ENCODE data around the gene CRB2.

CRB2 gene
- 0 reads per million in 2 donors for total RNA-seq

DNA sequence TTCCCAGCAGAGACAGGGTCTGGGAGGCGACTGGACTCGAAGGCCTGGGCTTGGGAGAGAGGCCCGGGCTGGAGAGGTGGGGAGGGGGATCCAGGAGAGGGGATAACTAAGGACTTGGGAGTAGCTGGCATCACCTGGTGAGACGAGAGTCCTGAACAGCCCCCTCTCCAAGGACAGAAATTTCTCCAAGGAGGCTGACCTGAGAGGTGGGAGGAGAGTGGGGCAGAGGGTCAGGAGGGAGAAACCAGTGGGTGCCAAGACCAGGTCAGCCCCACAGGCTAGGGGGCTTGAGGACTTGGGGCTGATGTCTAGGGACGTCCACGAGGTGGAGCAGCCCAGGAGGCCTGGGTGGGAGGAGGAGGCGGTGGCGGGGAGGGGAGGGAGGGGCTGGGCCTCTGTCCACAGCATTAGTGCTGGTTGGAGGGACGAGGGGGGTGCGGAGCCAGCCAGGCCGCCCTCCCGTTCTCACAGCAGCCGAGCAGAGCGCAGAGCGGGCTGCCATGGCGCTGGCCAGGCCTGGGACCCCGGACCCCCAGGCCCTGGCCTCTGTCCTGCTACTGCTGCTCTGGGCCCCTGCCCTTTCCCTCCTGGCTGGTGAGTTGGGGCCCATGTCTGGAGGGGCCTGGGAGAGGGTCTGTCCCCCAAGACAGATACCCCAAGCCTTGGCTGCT is at the start of gene CRB2:
Gene CRB2 (plus strand): TSS at position 437 of the 671 bp plus-strand sequence. CDS start 64 bp downstream, at position 501.
- no peak for DNase-seq

GRCh38 chr9:123309611-123310010 is 46.4 kb upstream of the CRB2 start:
- no peak for DNase-seq

GRCh38 chr9:123310551-123311249 is 45.3 kb upstream of the CRB2 start:
- no peak for DNase-seq

GRCh38 chr9:123311250-123311752 is 44.7 kb upstream of the CRB2 start:
- DNase-seq = no peak

- DNase-seq = no peak
Measured at GRCh38 chr9:123312306-123312877, 43.6 kb upstream of the CRB2 start.

DNA sequence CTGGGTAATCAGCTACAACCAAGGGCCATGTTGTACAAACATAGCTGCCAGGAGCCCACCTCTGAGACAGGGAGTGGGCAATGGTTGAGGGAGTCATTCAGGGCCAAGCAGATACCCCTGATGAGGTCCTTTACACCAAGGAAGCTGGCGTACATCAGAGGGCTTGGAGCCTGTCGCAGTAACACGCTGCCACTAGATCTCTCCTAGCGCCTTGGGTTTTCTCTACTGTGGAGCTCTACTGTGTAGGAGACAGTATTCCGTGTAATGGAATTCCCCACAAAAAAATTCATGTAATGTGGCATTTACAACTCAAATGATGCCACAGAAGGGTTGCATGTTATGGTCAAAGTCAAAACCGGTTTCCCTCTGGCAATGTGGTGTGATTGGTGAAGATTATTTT is 41.4 kb upstream of the CRB2 start:
- no peak for DNase-seq

GRCh38 chr9:123315635-123316034 is 40.4 kb upstream of the CRB2 start:
- no peak for DNase-seq

DNA sequence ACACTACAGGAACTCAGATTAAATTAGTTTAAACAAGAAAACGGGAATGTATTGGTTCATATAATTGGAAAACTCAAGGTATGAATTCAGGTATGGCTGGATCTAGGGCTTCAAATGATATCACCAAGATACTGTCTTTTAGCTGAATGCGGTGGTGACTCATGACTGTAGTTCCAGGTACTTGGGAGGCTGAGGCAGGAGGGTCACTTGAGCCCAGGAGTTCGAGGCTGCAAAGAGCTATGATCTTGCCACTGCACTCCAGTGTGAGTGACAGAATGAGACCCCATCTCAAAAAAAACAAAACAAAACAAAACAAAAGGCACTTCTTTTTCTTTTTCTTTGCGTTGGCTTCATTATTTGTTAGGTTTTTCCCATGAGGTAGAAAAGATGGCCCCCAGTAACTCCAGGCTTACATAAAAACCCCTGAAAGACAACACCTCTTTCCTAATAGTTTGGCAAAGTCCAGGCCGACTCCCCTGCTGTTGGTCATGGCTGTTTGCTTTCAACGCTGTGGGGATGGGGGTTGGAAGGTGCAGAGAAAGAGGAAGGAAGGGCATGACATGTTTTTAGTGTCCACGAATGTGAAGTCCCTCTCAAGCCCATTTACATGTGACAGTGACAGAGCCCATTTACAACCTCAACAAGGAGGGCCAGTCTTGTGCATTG is 39.8 kb upstream of the CRB2 start:
- DNase-seq = no peak

- DNase-seq = peak in 1 of 5 experiments; percentile 57
Measured at GRCh38 chr9:123318202-123318601, 37.8 kb upstream of the CRB2 start.

DNA sequence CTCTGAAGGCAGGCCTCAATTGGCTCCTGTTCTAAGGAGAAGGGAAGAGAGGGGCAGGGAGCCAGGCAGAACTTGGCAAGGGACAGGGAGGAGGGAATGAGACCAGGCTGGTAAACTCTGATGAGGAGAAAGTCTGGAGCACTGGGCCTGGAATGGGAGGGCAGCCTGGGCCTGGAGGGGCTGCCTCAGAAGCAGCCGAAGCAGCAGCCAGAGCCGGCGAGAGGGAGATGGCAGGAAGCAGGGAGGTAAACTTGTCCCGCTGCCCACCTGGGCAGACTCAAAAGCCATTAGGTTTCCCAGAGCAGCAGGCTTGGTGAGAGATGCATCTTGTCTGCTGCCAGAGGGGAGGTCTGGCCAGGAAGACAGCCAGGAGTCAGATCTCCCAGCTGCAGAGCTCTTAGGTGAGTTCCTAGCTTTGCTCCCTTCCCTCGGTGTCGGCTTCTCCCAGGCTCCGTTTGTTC is 37.0 kb upstream of the CRB2 start:
- DNase-seq = no peak

DNA sequence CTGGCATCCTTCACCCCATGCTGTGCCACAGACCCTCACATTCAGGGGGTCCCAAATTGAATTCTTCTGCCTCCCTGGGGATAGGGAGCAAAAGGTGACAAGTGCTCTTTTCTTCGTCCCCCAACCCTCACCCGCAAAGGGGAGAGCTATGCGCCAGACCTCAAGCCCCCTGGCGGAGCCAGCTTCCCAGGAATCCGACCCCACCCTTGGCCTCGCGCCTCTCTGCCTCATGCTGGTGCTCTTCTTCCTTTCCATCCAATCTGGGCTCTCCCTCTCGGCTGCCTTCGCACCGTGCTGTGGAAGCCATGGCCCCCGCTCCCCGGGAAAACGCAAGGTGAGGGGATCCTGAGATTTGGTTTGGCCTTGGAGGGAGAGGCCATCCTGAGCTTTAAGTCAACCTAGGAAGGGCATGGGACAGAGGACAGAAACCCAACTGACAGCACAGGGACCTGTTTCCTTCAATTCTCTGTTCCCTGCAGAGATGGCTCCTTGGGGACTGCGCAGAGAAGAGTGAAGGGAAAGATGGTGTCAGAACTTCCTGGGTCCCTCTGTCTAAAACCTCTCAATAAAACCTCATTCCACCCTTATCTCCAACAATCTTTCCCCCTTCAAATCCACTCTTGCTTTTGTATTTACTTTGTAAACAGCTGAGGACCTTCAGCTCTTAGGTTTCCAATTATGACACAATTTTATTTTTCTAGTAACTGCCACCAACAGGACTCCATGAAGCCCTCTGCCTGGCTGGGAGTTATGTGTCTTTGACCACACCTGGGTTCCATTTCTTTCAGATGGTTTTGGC is 36.3 kb upstream of the CRB2 start:
- DNase-seq = no peak

DNA sequence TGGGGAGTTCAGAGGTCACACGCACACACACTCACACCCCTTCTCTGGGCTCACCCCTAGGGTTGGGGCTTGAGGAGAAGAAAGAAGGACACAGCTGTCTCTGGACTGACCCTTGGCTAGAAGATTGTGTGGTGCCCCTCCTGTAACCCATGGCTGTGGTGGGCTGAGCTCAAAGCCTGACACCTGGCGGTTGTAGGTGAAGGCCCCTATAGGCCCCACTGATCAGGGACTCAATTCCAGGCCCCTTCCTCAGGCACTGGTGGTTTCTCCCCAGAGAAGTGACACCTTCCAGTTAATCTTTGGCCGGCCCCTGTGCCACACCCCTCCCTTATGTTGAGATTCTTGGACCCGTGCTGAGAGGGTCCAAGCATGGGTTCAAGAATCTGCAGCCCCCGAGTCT is 35.2 kb upstream of the CRB2 start:
- DNase-seq = no peak

DNA sequence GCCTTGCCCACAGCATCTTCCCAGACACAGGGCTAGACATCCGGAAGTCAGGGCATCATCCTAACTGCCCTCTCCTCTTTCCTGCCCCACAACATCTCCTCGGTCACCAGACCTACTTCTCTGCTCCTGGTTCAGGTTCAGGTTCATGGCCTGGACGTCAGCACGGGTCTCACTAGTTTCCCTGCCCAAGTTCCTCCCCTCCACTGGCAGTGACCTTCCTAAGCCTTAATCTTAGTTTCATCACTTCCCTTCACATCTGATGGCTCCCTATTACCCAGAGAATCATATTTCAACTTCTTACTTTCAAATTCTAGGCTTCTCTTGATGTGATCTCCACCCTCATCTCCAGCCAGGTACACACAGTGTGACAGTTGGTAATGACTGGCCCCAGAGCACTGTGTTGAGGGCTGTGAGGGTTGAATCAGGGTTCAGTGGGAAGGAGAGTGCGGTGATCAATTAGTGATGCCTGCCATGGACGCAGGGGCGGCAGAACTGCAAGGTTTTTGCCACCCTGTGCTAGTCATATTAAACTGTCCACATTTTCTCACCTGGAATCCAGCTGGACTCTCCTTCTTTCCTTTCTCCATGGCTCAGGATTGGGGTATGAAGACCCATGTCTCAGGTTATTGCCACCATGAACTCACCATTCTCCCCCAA is 34.3 kb upstream of the CRB2 start:
- no peak for DNase-seq

GRCh38 chr9:123322273-123323195 is 33.5 kb upstream of the CRB2 start:
- DNase-seq = peak in 3 of 5 experiments; percentile 23 to 92 (median 71)

- no peak for DNase-seq
Measured at GRCh38 chr9:123323196-123324013, 32.6 kb upstream of the CRB2 start.

- no peak for DNase-seq
Measured at GRCh38 chr9:123324767-123325183, 31.2 kb upstream of the CRB2 start.

DNA sequence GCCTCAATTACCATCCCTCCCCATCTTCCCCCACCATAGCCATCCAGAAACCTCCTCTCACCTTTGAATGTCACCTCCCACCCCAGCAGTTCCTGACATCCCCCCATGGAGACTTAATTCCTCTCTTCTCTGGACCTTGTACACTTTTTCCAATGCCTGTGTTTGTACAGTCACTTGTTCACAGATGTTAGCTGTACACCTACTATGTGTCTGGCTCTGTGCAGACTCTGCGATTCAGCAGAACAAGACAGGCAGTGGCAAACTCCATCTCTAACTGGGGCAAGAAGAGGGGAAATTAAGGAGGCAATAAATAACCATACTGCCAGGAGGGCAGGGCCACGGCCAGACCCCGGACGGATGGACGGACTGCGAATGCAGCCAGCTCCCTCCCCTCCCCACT is 29.8 kb upstream of the CRB2 start:
- DNase-seq = no peak

DNA sequence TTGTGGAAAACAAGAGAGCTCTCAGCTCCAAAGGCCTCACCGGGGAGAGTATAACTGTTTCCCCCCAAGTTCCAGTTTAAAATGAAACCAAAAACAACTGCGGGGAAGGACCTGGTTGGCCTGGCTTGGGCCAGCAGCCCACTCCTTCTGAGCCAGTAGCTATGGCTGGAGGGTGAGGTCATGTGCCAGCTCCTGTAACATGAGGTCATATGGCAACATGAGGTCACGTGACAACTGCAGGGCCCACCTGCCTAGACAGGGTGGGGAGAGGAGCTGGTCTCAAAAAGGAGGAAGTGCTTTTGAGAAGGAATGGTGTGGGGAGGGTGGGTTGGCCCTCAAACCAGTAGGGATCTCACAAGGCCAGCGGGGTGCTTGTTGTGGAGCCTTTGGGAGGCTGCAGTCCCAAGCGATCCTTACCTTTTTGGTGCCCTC is 29.3 kb upstream of the CRB2 start:
- no peak for DNase-seq

DNA sequence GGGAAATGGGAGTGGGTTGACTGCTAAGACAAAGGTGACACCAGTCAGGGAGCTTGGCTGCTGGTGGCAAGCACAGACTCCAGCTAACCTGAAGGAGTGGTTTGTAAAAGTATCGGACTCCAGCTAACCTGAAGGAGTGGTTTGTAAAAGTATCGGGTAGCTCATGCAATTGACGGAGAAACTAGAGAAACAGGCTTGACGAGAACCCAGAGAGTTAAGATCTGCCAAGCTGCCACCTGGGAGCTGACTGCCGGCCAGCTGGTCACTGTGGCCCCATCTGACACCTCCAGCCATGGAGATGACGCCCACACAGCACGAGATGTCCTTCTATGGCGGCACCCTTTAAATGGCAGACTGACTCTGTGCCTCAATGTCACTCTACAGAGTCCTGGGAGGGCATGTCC is 28.3 kb upstream of the CRB2 start:
- DNase-seq = no peak

All from T-helper 2 cell (primary cell).